Panc1 (cell line): ENCODE measurements around the gene SCUBE2. TPM values are rescaled to one million over a fixed set of nuclear protein-coding genes. Genes with fewer than 3 reads are reported as not detected.

Experiments used
- ATAC-seq: fragments of 200-7000 bp; cut with Tn5 transposase; 2 replicates; pipeline ENCODE4 v1.9.1; 2020; ENCODE audit warnings: mild to moderate bottlenecking, moderate library complexity
- BruUV-seq: library from RNA; stranded (reverse); fragments of 400-500 nt; replicated peaks from 2 replicates; lab custom pipeline; 2021; lab: Mats Ljungman, UMichigan
- CTCF ChIA-PET: fragments of 300-600 bp; sonication (Branson Sonifier 250); formaldehyde crosslinking; loops from one replicate; lab custom pipeline; 2022; ENCODE audit warnings: antibody characterized with exemption; lab: Charles Lee
- POLR2A ChIA-PET: fragments of 300-600 bp; sonication (Branson Sonifier 250); formaldehyde crosslinking; loops from one replicate; lab custom pipeline; 2022; ENCODE audit warnings: antibody characterized with exemption; lab: Charles Lee
- DNase-seq: peaks from one replicate; pipeline ENCODE4 v3.0.0-alpha.2; 2010; ENCODE audit warnings: low read depth, low spot score
- H3K27ac ChIP-seq: 2 replicates; pipeline ENCODE4 v1.5.1; 2011; ENCODE audit warnings: mild to moderate bottlenecking, low read length, inconsistent platforms
- H3K27me3 ChIP-seq: fragments of 200-500 bp; sonication (Bioruptor generic); 2 replicates; pipeline ENCODE4 v1.6.0; 2014; ENCODE audit warnings: low read length, inconsistent platforms; ENCODE audit not compliant: control insufficient read depth, insufficient read depth
- H3K36me3 ChIP-seq: fragments of 200-500 bp; sonication (Bioruptor generic); 2 replicates; pipeline ENCODE4 v1.5.1; 2014; ENCODE audit warnings: inconsistent platforms, mild to moderate bottlenecking, low read length, moderate library complexity; ENCODE audit not compliant: control insufficient read depth, insufficient read depth
- H3K4me1 ChIP-seq: 2 replicates; pipeline ENCODE4 v1.5.1; 2011; ENCODE audit warnings: inconsistent platforms, mild to moderate bottlenecking, low read length, moderate library complexity; ENCODE audit not compliant: control insufficient read depth, insufficient read depth
- H3K4me3 ChIP-seq, 2 experiments: 2 replicates each; pipeline ENCODE4 v1.5.1; 2011 to 2012; ENCODE audit warnings: low read depth in 2 of 2, low read length in 2 of 2, mild to moderate bottlenecking in 2 of 2, inconsistent platforms in 1 of 2, moderate library complexity in 1 of 2
- H3K9me3 ChIP-seq: fragments of 200-500 bp; sonication (Bioruptor generic); 2 replicates; pipeline ENCODE4 v1.5.1; 2014; ENCODE audit warnings: low read depth, mild to moderate bottlenecking, inconsistent platforms, low read length, moderate library complexity; ENCODE audit not compliant: control insufficient read depth, insufficient read depth
- CTCF ChIP-seq: fragments of 450-650 bp; IDR thresholded peaks from 2 replicates; pipeline ENCODE4 v1.5.1; 2017; ENCODE audit warnings: mild to moderate bottlenecking
- POLR2AphosphoS5 ChIP-seq: IDR thresholded peaks from 2 replicates; pipeline ENCODE4 v1.6.1; 2012; ENCODE audit warnings: mild to moderate bottlenecking, low read depth, low read length, moderate library complexity
- REST ChIP-seq, 2 experiments: IDR thresholded peaks; 2 replicates each; pipeline ENCODE4 v1.6.1; 2011 to 2012; ENCODE audit warnings: low read depth in 2 of 2, control low read depth in 1 of 2, low read length in 1 of 2, mild to moderate bottlenecking in 1 of 2, moderate library complexity in 1 of 2; ENCODE audit not compliant: insufficient read depth in 1 of 2
- SIN3A ChIP-seq: IDR thresholded peaks from 2 replicates; pipeline ENCODE4 v1.6.1; 2012; ENCODE audit warnings: low read depth, mild to moderate bottlenecking, low read length, moderate library complexity, borderline replicate concordance; ENCODE audit not compliant: insufficient read depth
- TCF7L2 ChIP-seq: IDR thresholded peaks from 2 replicates; pipeline ENCODE4 v1.6.1; 2011; ENCODE audit warnings: mild to moderate bottlenecking, low read depth, low read length, inconsistent platforms
- in situ Hi-C: cut with HindIII; loops from 2 replicates; pipeline ENCODE4 v1.10.0; 2016; ENCODE audit warnings: low sequenced_read_pairs, low pct_unique_long_range_greater_than_20kb
- intact Hi-C: fragments of 100-400 bp; cut with micrococcal nuclease; formaldehyde crosslinking; loops from one replicate; pipeline ENCODE4 v1.10.0; 2022; ENCODE audit not compliant: unreplicated experiment
- total RNA-seq: library from RNA; stranded (reverse); gene quantifications from one replicate; pipeline ENCODE4 v1.2.1, GENCODE V29; 2021; ENCODE audit not compliant: unreplicated experiment

Gene SCUBE2
- total RNA-seq, 1 experiment from 2014 or later, result 2.8 TPM

- intact Hi-C loops (no loop called here), in situ Hi-C loops (no loop called here)
- no peaks in the 10 kb centered on the region for H3K36me3 ChIP-seq
- ATAC-seq (no peak), DNase-seq (no peak)
- H3K27me3 ChIP-seq, result no peaks in the 10 kb centered on the region
- CTCF ChIA-PET, result no interaction called here
- no peaks in the 10 kb centered on the region for H3K9me3 ChIP-seq
- no peak for TF ChIP-seq CTCF
- TF ChIP-seq REST (IDR thresholded peaks at IDR 0.05; ENCODE audit: insufficient read depth in 1 of 2, low read depth in 2 of 2, low read length in 1 of 2), result no peak
- no peak for TF ChIP-seq TCF7L2
- TF ChIP-seq SIN3A, result no peak
- no peak for TF ChIP-seq POLR2AphosphoS5
- POLR2A ChIA-PET, result no interaction called here
- H3K4me3 ChIP-seq, result no peak overlapping the region
- BruUV-seq, result no TSS peak
- no peaks in the 10 kb centered on the region for H3K4me1 ChIP-seq
- no peak overlapping the region for H3K27ac ChIP-seq
Observed at GRCh38 chr11:9049959-9050358, 41.4 kb downstream of the SCUBE2 start.

GRCh38 chr11:9047964-9048523 is 43.4 kb downstream of the SCUBE2 start:
- no TSS peak for BruUV-seq
- H3K27me3 ChIP-seq, result no peaks in the 10 kb centered on the region
- ATAC-seq, result no peak
- intact Hi-C loops (no loop called here), in situ Hi-C loops (no loop called here)
- no peak overlapping the region for H3K27ac ChIP-seq
- CTCF ChIA-PET, result no interaction called here
- POLR2A ChIA-PET, result interaction anchor here (0.6 kb wide), 2 partner anchors 11 to 90 kb away, joined by 3 read pairs; no protein-coding TSS in a partner anchor
- DNase-seq, result no peak
- TF ChIP-seq REST (IDR thresholded peaks at IDR 0.05; ENCODE audit: insufficient read depth in 1 of 2, low read depth in 2 of 2, low read length in 1 of 2), result no peak
- no peak for TF ChIP-seq CTCF
- TF ChIP-seq SIN3A, result no peak
- no peak for TF ChIP-seq POLR2AphosphoS5
- no peak for TF ChIP-seq TCF7L2
- H3K36me3 ChIP-seq, result no peaks in the 10 kb centered on the region
- no peaks in the 10 kb centered on the region for H3K9me3 ChIP-seq
- H3K4me3 ChIP-seq, result no peak overlapping the region
- no peaks in the 10 kb centered on the region for H3K4me1 ChIP-seq
